IPS-11a (cell line): ENCODE measurements around the gene ZNF776.
"Not testable (repeated sequence)": the region's sequence is repeated elsewhere in the genome, so short reads cannot be mapped to it uniquely, and the experiment has no call there.

Experiments used
- H3K4me3 ChIP-seq: one replicate; pipeline ENCODE4 v1.5.1; 2013; ENCODE audit warnings: low read depth, low read length, control low read depth

Gene ZNF776

GRCh38 chr19:57776764-57777296 is 30.2 kb downstream of the ZNF776 start:
- H3K4me3 ChIP-seq: no peak overlapping the region

- no peak overlapping the region for H3K4me3 ChIP-seq
Measured at GRCh38 chr19:57778336-57778735, 31.7 kb downstream of the ZNF776 start.

GRCh38 chr19:57779220-57779845 is 32.7 kb downstream of the ZNF776 start:
- H3K4me3 ChIP-seq: no peak overlapping the region

GRCh38 chr19:57786286-57786685 is 39.7 kb downstream of the ZNF776 start:
- H3K4me3 ChIP-seq: no peak overlapping the region

GRCh38 chr19:57786906-57787305 is 40.3 kb downstream of the ZNF776 start:
- no peak overlapping the region for H3K4me3 ChIP-seq

GRCh38 chr19:57788114-57788692 is 41.6 kb downstream of the ZNF776 start:
- no peak overlapping the region for H3K4me3 ChIP-seq

GRCh38 chr19:57789288-57789687 is 42.7 kb downstream of the ZNF776 start:
- H3K4me3 ChIP-seq: no peak overlapping the region

- H3K4me3 ChIP-seq: not testable (repeated sequence)
Measured at GRCh38 chr19:57796580-57796979, 50.0 kb downstream of the ZNF776 start.

- H3K4me3 ChIP-seq: no peak overlapping the region
Measured at GRCh38 chr19:57800696-57801095, 54.1 kb downstream of the ZNF776 start.

GRCh38 chr19:57802269-57802668 is 55.7 kb downstream of the ZNF776 start:
- H3K4me3 ChIP-seq: no peak overlapping the region

- peak overlapping the region; percentile 65 for H3K4me3 ChIP-seq
Measured at GRCh38 chr19:57803265-57803593, 56.6 kb downstream of the ZNF776 start.

- peak overlapping the region; percentile 65 for H3K4me3 ChIP-seq
Measured at GRCh38 chr19:57803594-57804325, 57.1 kb downstream of the ZNF776 start.

- H3K4me3 ChIP-seq: no peak overlapping the region
Measured at GRCh38 chr19:57807541-57807940, 60.9 kb downstream of the ZNF776 start.
